VCaP (cell line): ENCODE results near the gene PCSK6.

Experiments
- H3K27ac ChIP-seq: fragments of 450-650 bp; 2 replicates; pipeline ENCODE4 v1.5.1; 2017
- TF ChIP-seq, protein P1 (sequence below): fragments of 450-650 bp; conservative IDR thresholded peaks from 2 replicates; pipeline ENCODE4 v1.5.1; 2017; ENCODE audit warnings: mild to moderate bottlenecking, moderate library complexity

PCSK6 gene

GRCh38 chr15:101534376-101534970, 45.0 kb upstream of the PCSK6 start:
- TF ChIP-seq, protein P1, sequence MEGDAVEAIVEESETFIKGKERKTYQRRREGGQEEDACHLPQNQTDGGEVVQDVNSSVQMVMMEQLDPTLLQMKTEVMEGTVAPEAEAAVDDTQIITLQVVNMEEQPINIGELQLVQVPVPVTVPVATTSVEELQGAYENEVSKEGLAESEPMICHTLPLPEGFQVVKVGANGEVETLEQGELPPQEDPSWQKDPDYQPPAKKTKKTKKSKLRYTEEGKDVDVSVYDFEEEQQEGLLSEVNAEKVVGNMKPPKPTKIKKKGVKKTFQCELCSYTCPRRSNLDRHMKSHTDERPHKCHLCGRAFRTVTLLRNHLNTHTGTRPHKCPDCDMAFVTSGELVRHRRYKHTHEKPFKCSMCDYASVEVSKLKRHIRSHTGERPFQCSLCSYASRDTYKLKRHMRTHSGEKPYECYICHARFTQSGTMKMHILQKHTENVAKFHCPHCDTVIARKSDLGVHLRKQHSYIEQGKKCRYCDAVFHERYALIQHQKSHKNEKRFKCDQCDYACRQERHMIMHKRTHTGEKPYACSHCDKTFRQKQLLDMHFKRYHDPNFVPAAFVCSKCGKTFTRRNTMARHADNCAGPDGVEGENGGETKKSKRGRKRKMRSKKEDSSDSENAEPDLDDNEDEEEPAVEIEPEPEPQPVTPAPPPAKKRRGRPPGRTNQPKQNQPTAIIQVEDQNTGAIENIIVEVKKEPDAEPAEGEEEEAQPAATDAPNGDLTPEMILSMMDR = no peak
- no peak overlapping the region for H3K27ac ChIP-seq

DNA sequence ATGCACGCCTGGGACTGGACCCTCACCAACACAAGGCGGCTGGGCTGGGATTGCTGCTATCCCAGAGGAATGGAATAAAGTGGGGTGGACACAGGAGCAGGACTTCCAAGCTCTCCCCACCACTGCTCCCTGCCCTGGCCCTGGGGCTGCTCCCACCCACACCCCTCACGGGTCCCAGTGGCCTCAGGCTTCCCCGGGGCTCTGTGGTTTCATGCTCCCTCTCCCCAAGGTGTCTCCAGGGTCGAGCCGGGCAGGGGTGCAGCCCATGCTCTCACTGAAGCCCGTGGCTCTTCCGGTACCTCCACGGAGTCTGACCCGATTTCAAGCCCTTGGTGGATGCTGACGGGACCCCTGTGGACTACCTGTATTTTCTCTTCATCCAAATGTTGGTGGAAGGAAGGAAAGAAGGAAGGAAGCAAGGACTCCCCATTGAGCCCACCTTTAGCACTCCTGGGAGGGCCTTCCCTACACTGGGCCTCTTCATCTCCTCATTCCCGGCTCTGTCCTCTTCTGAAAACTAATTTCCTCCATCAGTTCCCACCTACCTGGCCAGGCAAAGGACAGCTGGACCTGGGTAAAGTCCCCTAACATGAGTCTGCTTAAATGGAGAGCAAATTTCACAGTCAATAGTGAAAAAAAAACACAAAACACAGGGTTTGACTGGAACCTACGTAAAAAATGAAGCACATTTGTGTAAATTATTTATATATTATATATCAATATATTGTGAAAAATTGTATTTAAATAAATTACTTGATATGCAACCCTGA, 44.0 kb upstream of the PCSK6 start:
- H3K27ac ChIP-seq = no peak overlapping the region
- TF ChIP-seq, protein P1 = no peak

DNA sequence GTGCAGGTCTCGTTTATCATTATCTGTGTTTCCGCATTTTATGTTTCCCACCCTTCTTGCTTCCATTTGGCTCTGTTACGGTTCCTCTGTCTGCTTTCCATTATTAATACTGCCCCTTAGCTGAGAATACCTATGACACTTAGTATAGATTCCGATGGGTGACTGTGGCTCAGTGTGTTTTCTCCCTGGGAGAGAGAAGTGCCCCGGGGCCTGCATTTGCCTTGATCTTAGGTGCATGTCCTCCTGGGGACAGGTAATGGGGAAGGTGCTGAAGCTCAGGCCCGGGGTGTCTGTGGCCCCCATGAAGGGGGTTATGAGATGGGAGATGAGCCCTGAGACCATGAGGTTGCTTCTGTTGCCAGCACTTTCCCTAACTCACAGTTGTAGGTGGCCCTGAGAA, 43.4 kb upstream of the PCSK6 start:
- TF ChIP-seq, protein P1 = no peak
- no peak overlapping the region for H3K27ac ChIP-seq

- H3K27ac ChIP-seq = no peak overlapping the region
- TF ChIP-seq, protein P1 = no peak
Observed at GRCh38 chr15:101531170-101531569, 41.7 kb upstream of the PCSK6 start.

DNA sequence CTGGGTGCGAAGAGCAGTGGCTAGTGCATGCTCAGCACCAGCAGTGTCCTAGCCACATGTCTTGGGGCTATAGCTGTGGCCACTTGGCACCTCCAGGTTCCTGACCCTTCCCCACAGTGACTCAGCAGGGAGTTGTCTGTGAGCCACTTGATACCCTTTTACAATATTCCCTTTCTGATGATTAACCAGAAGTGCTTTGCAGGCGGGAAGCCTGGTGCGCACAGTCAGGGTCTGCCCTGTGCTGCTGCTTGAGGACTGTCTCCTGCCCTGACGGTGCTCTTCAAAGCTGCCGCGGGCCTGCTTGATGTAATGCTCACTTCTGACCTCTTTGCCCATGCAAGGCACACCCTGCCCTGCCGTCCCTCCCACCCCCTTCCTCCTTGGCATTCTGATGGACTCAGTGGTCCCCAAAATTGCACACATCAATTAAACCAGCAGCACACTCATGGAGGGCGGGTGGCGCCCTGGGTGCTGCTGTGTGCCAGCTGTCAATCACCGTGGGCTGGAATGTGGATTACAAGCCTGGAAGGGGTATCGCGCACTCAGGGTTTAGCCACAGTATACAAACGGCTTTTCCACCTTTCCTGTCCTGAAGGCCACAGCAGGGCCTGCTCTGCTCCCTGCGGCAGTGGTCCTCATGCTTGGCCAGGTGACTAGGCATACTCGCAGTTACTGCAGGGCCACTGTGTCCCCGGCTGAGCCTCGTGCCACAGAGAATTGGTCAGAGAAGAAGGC, 40.9 kb upstream of the PCSK6 start:
- no peak overlapping the region for H3K27ac ChIP-seq
- TF ChIP-seq, protein P1 = no peak

DNA sequence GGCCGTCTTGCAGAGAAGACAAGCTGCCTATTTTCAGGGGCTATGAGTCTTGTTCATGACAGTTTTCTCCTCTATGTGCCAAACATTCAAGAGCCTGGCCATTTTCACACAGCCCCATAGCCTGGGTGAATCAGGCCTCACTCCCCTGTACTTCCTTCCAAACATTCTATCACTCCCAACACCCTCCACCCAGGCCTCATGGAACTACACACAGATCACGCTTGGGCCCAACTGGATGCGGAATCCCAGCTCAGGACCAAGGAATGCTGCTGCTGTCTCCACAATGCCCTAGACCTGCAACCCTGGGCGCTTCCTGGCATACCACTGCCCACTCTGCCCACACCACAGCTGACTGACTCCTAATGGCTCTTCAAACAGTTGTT, 39.4 kb upstream of the PCSK6 start:
- TF ChIP-seq, protein P1 = no peak
- H3K27ac ChIP-seq = peak overlapping the region; percentile 61
